Endothelial cell of umbilical vein (primary cell): ENCODE measurements around the gene MAU2. TPM values are rescaled to one million over a fixed set of nuclear protein-coding genes. Genes with fewer than 3 reads are reported as not detected.

Experiments
- BruUV-seq: library from RNA; stranded (reverse); fragments of 400-500 nt; replicated peaks from 2 replicates; lab custom pipeline; 2021; lab: Mats Ljungman, UMichigan
- CTCF ChIA-PET: fragments of 300-600, 350-600 bp; sonication (Branson Sonifier 250); formaldehyde crosslinking; loops from one replicate; lab custom pipeline; 2021; ENCODE audit warnings: antibody characterized with exemption, inconsistent platforms; lab: Charles Lee
- POLR2A ChIA-PET: fragments of 300-600, 350-600 bp; sonication (Branson Sonifier 250); formaldehyde crosslinking; loops from one replicate; lab custom pipeline; 2021; ENCODE audit warnings: antibody characterized with exemption, inconsistent platforms; lab: Charles Lee
- DNase-seq: peaks from one replicate; pipeline ENCODE4 v3.0.0-alpha.2; 2011; ENCODE audit warnings: low read depth, low spot score
- FAIRE-seq: peaks from 2 replicates; lab custom pipeline; 2011; peaks lifted over from hg19 to GRCh38; lab: Jason Lieb, UNC
- H2AFZ ChIP-seq: 2 replicates; pipeline ENCODE4 v1.6.0; 2012; ENCODE audit warnings: low read depth, low read length, control low read depth, inconsistent platforms
- H3K27ac ChIP-seq: 2 replicates; pipeline ENCODE4 v1.5.1; 2011; ENCODE audit warnings: low read depth, mild to moderate bottlenecking, control low read depth, low read length, moderate library complexity; ENCODE audit not compliant: insufficient read depth
- H3K27me3 ChIP-seq, 2 experiments: 2 replicates each; pipeline versions ENCODE4 v1.6.0 to v1.6.1; 2011; ENCODE audit warnings: low read length in 2 of 2, mixed read lengths in 1 of 2; ENCODE audit not compliant: control insufficient read depth in 2 of 2, insufficient read depth in 2 of 2
- H3K36me3 ChIP-seq, 2 experiments: 2 replicates in 1 of 2; 3 replicates in 1 of 2; pipeline ENCODE4 v1.5.1; 2011; ENCODE audit warnings: low read length in 2 of 2, mild to moderate bottlenecking in 1 of 2, moderate library complexity in 1 of 2; ENCODE audit not compliant: control insufficient read depth in 2 of 2, insufficient read depth in 2 of 2; ENCODE audit errors: extremely low read depth in 1 of 2
- H3K4me1 ChIP-seq: 3 replicates; pipeline ENCODE4 v1.5.1; 2011; ENCODE audit warnings: mild to moderate bottlenecking, low read length; ENCODE audit not compliant: control insufficient read depth, insufficient read depth; ENCODE audit errors: extremely low read depth
- H3K4me2 ChIP-seq: 2 replicates; pipeline ENCODE4 v1.6.1; 2011; ENCODE audit warnings: low read length, control low read depth, mixed read lengths; ENCODE audit not compliant: insufficient read depth
- H3K4me3 ChIP-seq, 3 experiments: fragments of 200-600 bp in 1 of 3; sonication (generic), shearing (Covaris generic) in 1 of 3; replicated peaks in 1 of 3; 2 replicates each; pipeline ENCODE4 v1.5.1; 2011 to 2016; ENCODE audit warnings: control low read depth in 3 of 3, low read length in 3 of 3, mild to moderate bottlenecking in 2 of 3, inconsistent platforms in 1 of 3, low read depth in 1 of 3, moderate library complexity in 1 of 3; ENCODE audit not compliant: insufficient read depth in 1 of 3
- H3K79me2 ChIP-seq: 2 replicates; pipeline ENCODE4 v1.6.0; 2012; ENCODE audit warnings: low read length, inconsistent platforms; ENCODE audit not compliant: control insufficient read depth, insufficient read depth
- H3K9ac ChIP-seq: replicated peaks from 2 replicates; pipeline ENCODE3; 2011; ENCODE audit warnings: low read length, control low read depth; ENCODE audit not compliant: insufficient read depth; ENCODE audit errors: extremely low read depth
- H3K9me1 ChIP-seq: replicated peaks from 3 replicates; pipeline ENCODE4 v1.6.0; 2011; ENCODE audit warnings: mild to moderate bottlenecking, low read length; ENCODE audit not compliant: control insufficient read depth, insufficient read depth; ENCODE audit errors: extremely low read depth
- H3K9me3 ChIP-seq: replicated peaks from 2 replicates; pipeline ENCODE4 v1.5.1; 2012; ENCODE audit warnings: low read length, inconsistent platforms; ENCODE audit not compliant: control insufficient read depth, insufficient read depth
- H4K20me1 ChIP-seq: replicated peaks from 2 replicates; pipeline ENCODE3; 2011; ENCODE audit warnings: mild to moderate bottlenecking, low read length; ENCODE audit not compliant: control insufficient read depth, insufficient read depth; ENCODE audit errors: extremely low read depth
- FOS ChIP-seq: IDR thresholded peaks from 2 replicates; pipeline ENCODE4 v1.6.1; 2011; ENCODE audit warnings: mild to moderate bottlenecking, low read length, moderate library complexity, borderline replicate concordance; ENCODE audit not compliant: insufficient read depth
- GATA2 ChIP-seq: IDR thresholded peaks from 2 replicates; pipeline ENCODE4 v1.7.0; 2011; ENCODE audit warnings: low read depth, mild to moderate bottlenecking, moderate library complexity, mixed read lengths, low read length; ENCODE audit not compliant: insufficient read length, insufficient read depth
- POLR2A ChIP-seq: IDR thresholded peaks from 2 replicates; pipeline ENCODE4 v1.6.1; 2012; ENCODE audit warnings: low read depth, mild to moderate bottlenecking, control low read depth, low read length
- POLR2AphosphoS5 ChIP-seq: IDR thresholded peaks from 2 replicates; pipeline ENCODE4 v1.6.1; 2012; ENCODE audit warnings: low read depth, mild to moderate bottlenecking, control low read depth, low read length, moderate library complexity; ENCODE audit not compliant: insufficient read depth
- dilution Hi-C: fragments of 300-500 bp; cut with MboI; formaldehyde crosslinking; loops from one replicate; pipeline ENCODE4 v1.15.0; 2019; ENCODE audit warnings: low sequenced_read_pairs; ENCODE audit not compliant: extremely low pct_ligation_motif_present
- intact Hi-C: fragments of 100-400 bp; cut with micrococcal nuclease; formaldehyde crosslinking; loops from one replicate; pipeline ENCODE4 v1.10.0; 2022
- polyA plus RNA-seq, 4 experiments: library from polyadenylated mRNA; depleted of rRNA in 3 of 4; stranded (reverse) in 3 of 4; unstranded in 1 of 4; fragments of >200 nt; gene quantifications; 2 replicates each; pipeline versions ENCODE4 v1.2.1 to v1.2.3, GENCODE V29; 2011 to 2012; ENCODE audit warnings: missing spikeins in 1 of 4
- total RNA-seq: library from RNA; stranded (reverse); gene quantifications from 2 replicates; pipeline ENCODE4 v1.2.3, GENCODE V29; 2021
- TF ChIP-seq, protein P1 (sequence below), 2 donors: IDR thresholded peaks; 1 replicate in 1 of 2; 2 replicates in 1 of 2; pipeline ENCODE4 v1.5.1; 2011; ENCODE audit warnings: low read length in 2 of 2, mild to moderate bottlenecking in 2 of 2, moderate library complexity in 2 of 2, control low read depth in 1 of 2, inconsistent platforms in 1 of 2, low read depth in 1 of 2; ENCODE audit not compliant: insufficient read depth in 1 of 2; ENCODE audit errors: extremely low read depth in 1 of 2

MAU2 gene
- total and polyA plus RNA-seq, 2 donors (not counting 3 experiments of a cell fraction or from before 2014, with no cell fraction given) = 36.9 to 70.0 TPM

DNA sequence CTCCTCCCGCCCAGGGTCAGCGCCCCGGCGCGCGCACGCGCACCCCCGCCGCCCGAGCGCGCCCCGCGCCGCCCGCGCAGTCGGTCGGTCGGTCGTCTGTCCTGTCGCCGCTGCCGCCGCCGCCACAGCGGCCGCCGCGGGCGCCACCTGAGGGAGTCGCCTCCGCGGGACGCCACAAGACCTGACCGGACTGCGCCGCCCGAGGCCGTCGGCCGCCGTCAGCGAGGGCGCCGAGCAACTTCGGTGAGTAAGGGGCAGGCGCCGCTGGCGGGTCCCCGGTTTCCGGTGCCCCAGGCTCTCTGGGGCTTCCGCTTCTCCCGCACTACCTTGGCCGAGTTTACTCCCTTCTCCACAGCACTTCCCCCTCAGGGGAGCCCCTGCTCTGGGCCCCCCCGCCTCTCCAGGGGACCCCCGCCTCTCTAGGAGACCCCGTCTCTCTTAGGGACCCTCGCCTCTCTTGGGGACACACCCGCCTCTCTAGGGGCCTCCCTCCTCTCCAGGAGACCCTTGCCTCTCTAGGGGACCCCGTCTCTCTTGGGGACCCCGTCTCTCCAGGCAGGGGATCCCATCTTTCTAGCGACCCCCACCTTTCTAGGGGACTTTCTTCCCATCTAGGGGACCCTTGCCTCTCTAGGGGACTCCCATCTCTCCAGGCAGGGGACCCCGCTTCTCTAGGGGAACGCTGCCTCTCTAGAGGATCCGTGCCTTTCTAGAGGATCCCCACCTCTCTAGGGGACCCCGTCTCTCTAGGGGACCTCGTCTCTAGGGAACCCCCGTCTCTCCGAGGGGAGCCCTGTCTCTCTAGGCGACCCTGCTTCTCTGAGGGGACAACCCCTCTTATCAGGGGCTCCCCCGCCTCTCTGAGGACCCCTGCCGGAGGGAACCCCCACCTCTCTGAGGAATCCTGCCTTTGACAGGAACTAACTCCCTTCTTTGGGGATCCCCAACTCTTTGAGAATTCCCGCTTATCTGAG is 65.6 kb downstream of the MAU2 start:
- dilution Hi-C loops = no loop called here
- H3K9me3 ChIP-seq = no peaks in the 10 kb centered on the region
- no peaks in the 10 kb centered on the region for H3K9me1 ChIP-seq
- DNase-seq (peak; percentile 30), FAIRE-seq (peak; percentile 18)
- no peaks in the 10 kb centered on the region for H3K27me3 ChIP-seq
- ChIA-PET POLR2A (interaction anchor here (0.8 to 1.6 kb wide), 4 partner anchors 11 to 98 kb away, joined by 3 to 9 read pairs (median 5); partner anchors contain the start of gene GATAD2A), CTCF (interaction anchor here (0.7 to 1.9 kb wide), 8 partner anchors 13 to 104 kb away, joined by 3 to 17 read pairs (median 6); partner anchors contain the start of gene GATAD2A)
- no peaks in the 10 kb centered on the region for H4K20me1 ChIP-seq
- H3K9ac ChIP-seq = peak overlapping the region; percentile 96
- H3K27ac ChIP-seq = peak overlapping the region; percentile 92
- H3K4me1 ChIP-seq = peaks cover 29% of the 10 kb centered on the region
- peak overlapping the region; percentile 61 for H2AFZ ChIP-seq
- H3K4me3 ChIP-seq = peak overlapping the region; percentile 74 to 95 (median 89)
- peak overlapping the region; percentile 57 for H3K4me2 ChIP-seq
- BruUV-seq = TSS peak; percentile 23
- peaks cover 40% of the 10 kb centered on the region for H3K79me2 ChIP-seq
- intact Hi-C loops = loop anchor here (1.0 to 5.0 kb wide), 6 partner anchors 13 to 194 kb away; partner anchors contain the start of genes BORCS8, GATAD2A and RFXANK
- TF ChIP-seq POLR2A (peak; percentile 78), GATA2 (no peak), FOS (no peak), POLR2AphosphoS5 (peak; percentile 73)
- TF ChIP-seq, protein P1, sequence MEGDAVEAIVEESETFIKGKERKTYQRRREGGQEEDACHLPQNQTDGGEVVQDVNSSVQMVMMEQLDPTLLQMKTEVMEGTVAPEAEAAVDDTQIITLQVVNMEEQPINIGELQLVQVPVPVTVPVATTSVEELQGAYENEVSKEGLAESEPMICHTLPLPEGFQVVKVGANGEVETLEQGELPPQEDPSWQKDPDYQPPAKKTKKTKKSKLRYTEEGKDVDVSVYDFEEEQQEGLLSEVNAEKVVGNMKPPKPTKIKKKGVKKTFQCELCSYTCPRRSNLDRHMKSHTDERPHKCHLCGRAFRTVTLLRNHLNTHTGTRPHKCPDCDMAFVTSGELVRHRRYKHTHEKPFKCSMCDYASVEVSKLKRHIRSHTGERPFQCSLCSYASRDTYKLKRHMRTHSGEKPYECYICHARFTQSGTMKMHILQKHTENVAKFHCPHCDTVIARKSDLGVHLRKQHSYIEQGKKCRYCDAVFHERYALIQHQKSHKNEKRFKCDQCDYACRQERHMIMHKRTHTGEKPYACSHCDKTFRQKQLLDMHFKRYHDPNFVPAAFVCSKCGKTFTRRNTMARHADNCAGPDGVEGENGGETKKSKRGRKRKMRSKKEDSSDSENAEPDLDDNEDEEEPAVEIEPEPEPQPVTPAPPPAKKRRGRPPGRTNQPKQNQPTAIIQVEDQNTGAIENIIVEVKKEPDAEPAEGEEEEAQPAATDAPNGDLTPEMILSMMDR (IDR thresholded peaks at IDR 0.05; ENCODE audit: extremely low read depth in 1 of 2, insufficient read depth in 1 of 2, low read depth in 1 of 2, low read length in 2 of 2) = peak in 1 of 2 donors; percentile 20
- H3K36me3 ChIP-seq = no peaks in the 10 kb centered on the region
